GM12878 (cell line): ENCODE measurements around the gene ACAP2.
A peak's percentile ranks its signal among the peaks of the same experiment; 100 is the strongest.

Experiments used
- EZH2 ChIP-seq: IDR thresholded peaks from 2 replicates; pipeline ENCODE4 v1.6.1; 2012; ENCODE audit warnings: low read depth, mild to moderate bottlenecking, control low read depth, inconsistent platforms, low read length, borderline replicate concordance; ENCODE audit not compliant: control insufficient read depth
- FOS ChIP-seq: IDR thresholded peaks from 3 replicates; pipeline ENCODE4 v1.6.1; 2011; ENCODE audit warnings: borderline replicate concordance; ENCODE audit not compliant: insufficient read length; ENCODE audit errors: extremely low read depth
- JUNB ChIP-seq: IDR thresholded peaks from 2 replicates; pipeline ENCODE4 v1.6.1; 2016; ENCODE audit warnings: antibody characterized with exemption, mild to moderate bottlenecking
- POLR2A ChIP-seq: IDR thresholded peaks from 2 replicates; pipeline ENCODE4 v1.6.1; 2011; ENCODE audit warnings: low read depth, mild to moderate bottlenecking, low read length
- POLR2AphosphoS5 ChIP-seq: IDR thresholded peaks from 2 replicates; pipeline ENCODE4 v1.6.1; 2011; ENCODE audit warnings: mild to moderate bottlenecking, low read length, inconsistent platforms
- SP1 ChIP-seq: IDR thresholded peaks from one replicate; pipeline ENCODE4 v1.6.1; 2011; ENCODE audit warnings: low read depth, low read length
- STAT1 ChIP-seq: fragments of 450-650 bp; conservative IDR thresholded peaks from 2 replicates; pipeline ENCODE4 v1.6.1; 2014; ENCODE audit warnings: antibody characterized with exemption, mild to moderate bottlenecking
- YY1 ChIP-seq: IDR thresholded peaks from 2 replicates; pipeline ENCODE4 v1.6.1; 2011; ENCODE audit warnings: low read depth, mild to moderate bottlenecking, low read length
- ZZZ3 ChIP-seq: IDR thresholded peaks from 2 replicates; pipeline ENCODE4 v1.6.1; 2011; ENCODE audit warnings: low read depth; ENCODE audit not compliant: control insufficient read depth, insufficient read length
- TF ChIP-seq, protein P1 (sequence below): IDR thresholded peaks from 2 replicates; pipeline ENCODE4 v1.6.1; 2012; ENCODE audit warnings: low read depth, low read length, improper control_type of control experiment
- TF ChIP-seq, protein P2 (sequence below), 3 experiments: IDR thresholded peaks in 2 of 3; conservative IDR thresholded peaks in 1 of 3; 2 replicates each; pipeline ENCODE4 v1.5.1; 2011; ENCODE audit warnings: low read depth in 3 of 3, low read length in 3 of 3, mild to moderate bottlenecking in 3 of 3, control low read depth in 2 of 3, moderate library complexity in 2 of 3, inconsistent platforms in 1 of 3, mixed read lengths in 1 of 3; ENCODE audit not compliant: control insufficient read depth in 2 of 3, insufficient read depth in 1 of 3; ENCODE audit errors: extremely low read depth in 1 of 3

- TF ChIP-seq JUNB (no peak), POLR2AphosphoS5 (no peak), SP1 (no peak), STAT1 (no peak), EZH2 (no peak), YY1 (no peak), ZZZ3 (no peak), FOS (no peak), POLR2A (no peak)
- TF ChIP-seq, protein P1, sequence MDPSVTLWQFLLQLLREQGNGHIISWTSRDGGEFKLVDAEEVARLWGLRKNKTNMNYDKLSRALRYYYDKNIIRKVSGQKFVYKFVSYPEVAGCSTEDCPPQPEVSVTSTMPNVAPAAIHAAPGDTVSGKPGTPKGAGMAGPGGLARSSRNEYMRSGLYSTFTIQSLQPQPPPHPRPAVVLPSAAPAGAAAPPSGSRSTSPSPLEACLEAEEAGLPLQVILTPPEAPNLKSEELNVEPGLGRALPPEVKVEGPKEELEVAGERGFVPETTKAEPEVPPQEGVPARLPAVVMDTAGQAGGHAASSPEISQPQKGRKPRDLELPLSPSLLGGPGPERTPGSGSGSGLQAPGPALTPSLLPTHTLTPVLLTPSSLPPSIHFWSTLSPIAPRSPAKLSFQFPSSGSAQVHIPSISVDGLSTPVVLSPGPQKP: no peak
- TF ChIP-seq, protein P2, sequence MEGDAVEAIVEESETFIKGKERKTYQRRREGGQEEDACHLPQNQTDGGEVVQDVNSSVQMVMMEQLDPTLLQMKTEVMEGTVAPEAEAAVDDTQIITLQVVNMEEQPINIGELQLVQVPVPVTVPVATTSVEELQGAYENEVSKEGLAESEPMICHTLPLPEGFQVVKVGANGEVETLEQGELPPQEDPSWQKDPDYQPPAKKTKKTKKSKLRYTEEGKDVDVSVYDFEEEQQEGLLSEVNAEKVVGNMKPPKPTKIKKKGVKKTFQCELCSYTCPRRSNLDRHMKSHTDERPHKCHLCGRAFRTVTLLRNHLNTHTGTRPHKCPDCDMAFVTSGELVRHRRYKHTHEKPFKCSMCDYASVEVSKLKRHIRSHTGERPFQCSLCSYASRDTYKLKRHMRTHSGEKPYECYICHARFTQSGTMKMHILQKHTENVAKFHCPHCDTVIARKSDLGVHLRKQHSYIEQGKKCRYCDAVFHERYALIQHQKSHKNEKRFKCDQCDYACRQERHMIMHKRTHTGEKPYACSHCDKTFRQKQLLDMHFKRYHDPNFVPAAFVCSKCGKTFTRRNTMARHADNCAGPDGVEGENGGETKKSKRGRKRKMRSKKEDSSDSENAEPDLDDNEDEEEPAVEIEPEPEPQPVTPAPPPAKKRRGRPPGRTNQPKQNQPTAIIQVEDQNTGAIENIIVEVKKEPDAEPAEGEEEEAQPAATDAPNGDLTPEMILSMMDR (IDR thresholded peaks at IDR 0.05 in 2 of 3, conservative IDR thresholded peaks at IDR 0.05 in 1 of 3; ENCODE audit: control insufficient read depth in 2 of 3, extremely low read depth in 1 of 3, insufficient read depth in 1 of 3, low read depth in 3 of 3, low read length in 3 of 3): peak in 1 of 3 experiments; percentile 17; a peak in 1 of 6 replicates
These were observed 182.4 kb downstream of the ACAP2 start for GRCh38 chr3:195260280-195260905.
